Activated effector memory CD4-positive, alpha-beta T cell treated with anti-CD3 and anti-CD28 coated beads, Interleukin-2, amount 50 U/mL, for 16 hours (primary cell): ENCODE measurements around the gene JRKL.
A peak's percentile ranks its signal among the peaks of the same experiment; 100 is the strongest.

ENCODE experiments used
- DNase-seq: peaks from one replicate; pipeline ENCODE4 v3.0.0-alpha.2; 2020

The JRKL gene

GRCh38 chr11:96389720-96390487 is at the start of gene JRKL, which contains the start of gene CCDC82:
Gene JRKL, plus strand, starts transcription at chr11:96390013. Its CDS starts 637 bp downstream, at chr11:96390650.
Gene CCDC82, minus strand, starts transcription at chr11:96389912. Its CDS starts 5,165 bp downstream, at chr11:96384747.
- DNase-seq: peak; percentile 100

- no peak for DNase-seq
Measured at GRCh38 chr11:96340555-96340885, 49.3 kb upstream of the JRKL start.

DNA sequence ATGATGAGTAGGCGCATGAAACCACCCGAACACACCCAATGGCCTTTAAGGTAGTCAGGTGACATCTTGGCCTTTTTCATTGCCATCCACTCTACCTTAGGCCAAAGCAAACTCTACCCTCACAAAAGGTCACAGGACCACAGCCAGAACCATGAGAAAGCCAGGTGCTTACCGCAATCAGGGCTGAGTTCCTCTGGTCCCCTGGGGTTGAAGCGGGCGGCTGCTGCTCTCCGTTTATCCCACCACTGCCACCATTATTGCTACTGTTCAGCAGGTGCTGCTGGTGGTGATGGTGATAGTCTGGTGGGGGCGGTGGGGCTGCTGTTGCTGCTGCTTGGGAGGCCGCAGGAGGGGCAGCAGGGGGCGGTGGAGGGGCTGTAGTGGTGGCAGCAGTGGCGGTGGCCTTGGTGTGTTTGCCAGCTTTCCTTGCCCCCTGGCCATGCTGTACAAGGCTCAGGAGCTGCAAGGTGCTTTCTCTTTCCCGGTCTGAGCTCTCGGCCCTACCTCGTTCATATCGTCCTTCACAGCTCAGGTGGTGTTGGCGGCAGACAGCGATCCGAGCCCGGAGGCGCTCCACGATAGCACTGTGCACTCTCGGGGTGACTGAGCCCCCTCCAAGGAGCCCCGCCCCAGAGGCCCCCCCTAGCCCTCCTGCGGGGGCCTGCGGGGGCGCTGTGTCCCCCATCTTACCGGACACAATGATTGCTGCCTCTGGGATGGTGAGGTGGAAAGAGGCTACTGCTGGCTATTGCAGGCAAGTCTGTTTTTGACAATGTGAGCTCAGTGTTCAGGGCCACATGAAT is 48.4 kb upstream of the JRKL start:
- peak; percentile 88 for DNase-seq

DNA sequence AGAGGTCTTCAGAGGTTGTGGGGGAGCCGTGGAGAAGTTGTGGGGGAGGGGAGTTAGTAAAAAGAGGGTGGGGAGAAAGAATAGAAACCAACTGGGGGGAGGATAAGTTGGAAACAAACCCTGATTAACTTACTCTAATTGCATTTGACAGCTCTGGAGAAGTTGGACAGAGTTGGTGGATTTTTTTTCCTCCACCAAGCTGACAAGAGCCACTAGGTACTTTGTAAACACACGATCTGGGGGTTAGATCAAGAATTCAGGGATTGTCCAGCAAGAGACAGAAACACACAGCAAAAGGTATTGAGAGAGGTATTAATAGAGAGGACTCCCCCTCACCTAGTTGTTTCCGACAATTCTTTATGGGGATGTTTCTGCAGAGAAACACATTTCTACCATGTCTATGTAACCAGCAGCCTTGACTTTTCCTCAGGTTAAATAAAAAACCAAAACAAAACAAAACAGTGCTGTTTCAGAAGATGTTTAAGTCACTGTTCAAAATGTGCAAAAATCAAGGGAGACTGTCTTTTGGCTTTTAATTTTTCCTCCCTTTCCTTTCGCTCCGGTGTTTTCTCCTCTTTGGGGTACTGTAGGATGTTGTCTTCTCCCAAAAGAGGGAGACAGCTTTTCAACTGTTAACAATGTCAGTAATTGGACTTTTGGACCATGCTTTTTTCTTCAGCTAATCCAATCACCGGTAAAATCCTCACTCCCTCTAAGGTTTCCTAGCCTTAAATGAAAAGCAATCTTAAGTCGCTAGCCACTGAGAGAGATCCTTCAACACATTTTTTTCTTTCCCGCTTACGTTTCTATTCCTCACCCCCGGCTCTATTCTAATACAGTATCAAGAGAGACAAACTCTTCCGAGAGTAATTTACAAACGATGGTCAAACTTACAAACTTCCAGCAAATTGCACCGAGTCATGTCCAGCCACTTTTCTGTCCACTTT is 47.5 kb upstream of the JRKL start:
- no peak for DNase-seq

DNA sequence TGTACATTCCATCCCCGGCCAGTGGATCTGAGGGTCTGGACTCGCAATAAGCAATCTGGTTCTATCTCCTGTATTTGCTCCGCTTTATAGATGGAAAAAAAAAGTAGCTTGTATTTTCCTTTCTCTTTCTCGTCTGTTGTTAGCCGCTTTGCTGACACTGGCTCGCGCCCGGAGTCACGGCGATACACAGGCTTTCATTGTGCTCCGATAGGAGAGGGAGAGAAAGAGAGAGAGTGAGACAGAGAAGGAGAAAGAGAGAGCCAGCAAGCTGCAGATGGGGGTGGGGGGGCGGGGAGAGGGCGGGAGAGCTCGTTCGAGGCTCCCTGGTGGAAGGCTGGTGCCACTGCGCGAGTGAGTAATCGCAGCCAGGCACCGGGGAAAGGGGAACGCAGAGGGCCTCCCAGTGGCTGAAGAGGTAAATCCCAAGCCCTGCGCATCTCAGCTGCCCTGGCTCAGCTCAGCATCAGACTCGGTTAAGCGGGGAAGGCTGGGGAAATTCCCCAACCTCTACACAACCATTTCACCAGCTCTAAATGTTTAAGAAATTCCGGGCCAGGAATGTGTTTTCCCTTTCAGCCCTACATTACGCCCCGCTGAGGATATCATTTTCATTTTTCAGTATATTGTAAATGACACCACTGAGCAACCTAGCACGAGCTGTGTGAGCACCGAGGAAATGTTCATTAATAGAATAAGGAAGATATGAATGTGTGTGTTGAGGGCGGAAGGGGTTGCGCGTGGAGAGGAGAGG is 46.7 kb upstream of the JRKL start, which contains the start of gene MAML2:
Gene MAML2, minus strand, starts transcription at position 235 of the 751 bp plus-strand sequence. CDS start 1,300 bp downstream, outside the sequence.
- peak; percentile 96 for DNase-seq

DNA sequence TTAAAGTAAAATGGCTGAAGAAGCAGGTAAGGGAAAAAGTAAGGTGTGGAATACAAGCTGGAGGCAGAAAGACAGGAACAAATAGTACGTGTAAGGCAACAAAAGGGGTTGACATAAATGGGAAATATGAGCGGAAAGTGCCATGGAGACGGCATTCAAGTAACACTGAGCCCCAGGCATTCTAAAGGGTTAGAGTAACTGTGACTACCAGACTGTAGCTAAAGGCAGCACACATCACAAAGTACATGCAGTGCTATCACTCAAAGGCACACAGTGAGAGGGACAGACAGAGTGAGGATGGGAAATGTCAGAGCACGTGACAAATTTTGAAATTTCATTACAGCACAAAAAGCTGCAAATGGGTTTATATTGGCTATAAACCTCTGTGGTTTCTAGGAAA is 33.0 kb upstream of the JRKL start:
- DNase-seq: no peak

DNA sequence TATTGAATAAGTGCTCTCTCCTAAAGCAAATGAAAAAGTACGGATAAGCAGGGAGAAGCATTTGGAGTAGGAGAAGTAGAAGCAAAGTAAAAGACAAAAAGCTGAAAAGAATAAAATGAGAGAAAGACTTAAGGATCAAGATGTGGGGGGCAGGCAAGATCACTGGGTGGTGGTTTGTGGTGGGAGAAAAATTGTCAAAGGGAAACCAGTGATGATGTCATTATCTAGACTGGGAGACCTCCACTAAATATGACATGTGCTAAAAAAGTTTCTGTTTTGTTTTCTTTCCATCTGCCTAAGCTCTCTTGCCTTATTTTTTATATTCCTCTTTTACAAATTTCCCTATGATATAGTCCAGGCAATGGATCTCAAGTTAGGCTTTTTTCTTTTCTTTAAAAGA is 32.0 kb upstream of the JRKL start:
- no peak for DNase-seq

DNA sequence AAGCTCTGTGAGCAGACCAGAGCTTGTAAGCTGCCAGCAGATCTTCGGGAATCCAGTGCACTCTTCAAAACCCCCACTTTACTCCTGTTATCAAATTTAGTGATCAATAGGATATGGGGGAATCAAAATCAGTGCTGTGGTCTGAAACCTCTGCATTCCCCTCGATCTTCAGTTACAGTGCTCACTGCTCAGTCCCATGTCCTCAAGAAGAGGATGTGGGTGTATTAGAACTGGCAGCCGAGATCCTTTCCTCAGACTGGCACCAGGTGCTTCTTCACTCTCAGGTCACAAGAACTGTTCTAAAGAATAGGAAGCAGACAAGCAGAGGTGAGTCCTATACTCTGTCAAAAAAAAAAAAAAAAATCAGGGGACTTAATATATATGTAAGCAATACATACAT is 31.5 kb upstream of the JRKL start:
- no peak for DNase-seq

GRCh38 chr11:96361778-96362177 is 28.0 kb upstream of the JRKL start:
- no peak for DNase-seq

GRCh38 chr11:96365493-96365892 is 24.3 kb upstream of the JRKL start:
- DNase-seq: no peak

DNA sequence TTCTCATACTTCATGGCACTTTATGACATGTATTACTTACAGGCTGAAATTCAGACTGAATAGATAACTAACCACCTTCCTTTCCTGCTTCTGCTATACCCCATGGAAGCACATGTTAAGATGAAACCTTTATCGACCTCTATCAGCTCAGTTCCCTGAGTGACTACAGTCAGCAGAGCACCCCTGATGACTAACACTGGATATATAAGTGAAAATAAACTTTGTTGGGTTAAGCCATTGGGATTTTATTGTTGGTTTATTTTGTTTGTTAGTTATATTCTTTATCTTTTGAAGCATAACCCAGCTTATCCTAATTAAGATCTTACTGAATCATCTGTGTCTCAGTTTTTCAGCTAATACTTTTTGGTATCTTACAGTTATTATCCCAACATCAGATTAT is 23.8 kb upstream of the JRKL start:
- DNase-seq: no peak

- no peak for DNase-seq
Measured at GRCh38 chr11:96367342-96367741, 22.5 kb upstream of the JRKL start.

- no peak for DNase-seq
Measured at GRCh38 chr11:96373826-96374225, 16.0 kb upstream of the JRKL start.

GRCh38 chr11:96376796-96377195 is 13.0 kb upstream of the JRKL start:
- DNase-seq: no peak

- DNase-seq: no peak
Measured at GRCh38 chr11:96384156-96384555, 5.7 kb upstream of the JRKL start.

- DNase-seq: no peak
Measured at GRCh38 chr11:96385187-96385586, 4.6 kb upstream of the JRKL start.

GRCh38 chr11:96388891-96389719 is 708 bp upstream of the JRKL start:
- no peak for DNase-seq

GRCh38 chr11:96390488-96390792 is 627 bp downstream of the JRKL start:
- DNase-seq: no peak

GRCh38 chr11:96391698-96392307 is 2.0 kb downstream of the JRKL start:
- no peak for DNase-seq

GRCh38 chr11:96393753-96394348 is 4.0 kb downstream of the JRKL start:
- DNase-seq: no peak

GRCh38 chr11:96394773-96395172 is 5.0 kb downstream of the JRKL start:
- DNase-seq: no peak
